ENCODE data around the gene NAGPA. TPM values are rescaled to one million over a fixed set of nuclear protein-coding genes. Genes with fewer than 3 reads are reported as not detected.
"Not testable (repeated sequence)": the region's sequence is repeated elsewhere in the genome, so short reads cannot be mapped to it uniquely, and the experiment has no call there.

Gene NAGPA
- total RNA-seq, 3 donors from 2014 or later = 21.5 to 34.7 (median 24.9) TPM

- peak in 2 of 3 donors; percentile 40 to 62 for DNase-seq
These were observed 22.6 kb upstream of the NAGPA start for GRCh38 chr16:5056352-5056751.

GRCh38 chr16:5054876-5055865 is 21.4 kb upstream of the NAGPA start:
- ATAC-seq = no peak
- intact Hi-C loops (cut with DNase I, micrococcal nuclease) = no loop called here

More at GRCh38 chr16:5056352-5056751, 22.6 kb upstream of the NAGPA start:
- H3K4me1 ChIP-seq (ENCODE audit: low read depth) = no peaks in the 10 kb centered on the region
- intact Hi-C loops (cut with DNase I, micrococcal nuclease) = no loop called here
- peak; percentile 17 for TF ChIP-seq CTCF (IDR thresholded peaks at IDR 0.05)
- H3K36me3 ChIP-seq (ENCODE audit: low read depth) = no peaks in the 10 kb centered on the region
- H3K4me3 ChIP-seq = no peak overlapping the region
- peak; percentile 83 for ATAC-seq
- H3K9me3 ChIP-seq = no peaks in the 10 kb centered on the region

GRCh38 chr16:5046914-5047313 is 13.2 kb upstream of the NAGPA start:
- no peaks in the 10 kb centered on the region for H3K9me3 ChIP-seq
- DNase-seq = no peak
- no peak for ATAC-seq
- intact Hi-C loops (cut with DNase I, micrococcal nuclease) = no loop called here
- no peaks in the 10 kb centered on the region for H3K4me1 ChIP-seq (ENCODE audit: low read depth)
- no peak for TF ChIP-seq CTCF (IDR thresholded peaks at IDR 0.05)
- H3K36me3 ChIP-seq (ENCODE audit: low read depth) = no peaks in the 10 kb centered on the region
- H3K4me3 ChIP-seq = no peak overlapping the region

More at GRCh38 chr16:5054876-5055865, 21.4 kb upstream of the NAGPA start:
- Histone ChIP-seq H3K9me3 (no peaks in the 10 kb centered on the region), H3K4me3 (no peak overlapping the region), H3K36me3 (ENCODE audit: low read depth) (no peaks in the 10 kb centered on the region), H3K4me1 (ENCODE audit: low read depth) (no peaks in the 10 kb centered on the region)
- no peak for TF ChIP-seq CTCF (IDR thresholded peaks at IDR 0.05)
- no peak for DNase-seq

- ATAC-seq (no peak), DNase-seq (no peak)
- intact Hi-C loops (cut with DNase I, micrococcal nuclease) = no loop called here
- Histone ChIP-seq H3K4me1 (ENCODE audit: low read depth) (no peaks in the 10 kb centered on the region), H3K9me3 (no peaks in the 10 kb centered on the region), H3K4me3 (no peak overlapping the region), H3K36me3 (ENCODE audit: low read depth) (no peaks in the 10 kb centered on the region)
- TF ChIP-seq CTCF (IDR thresholded peaks at IDR 0.05) = no peak
These were observed 11.9 kb upstream of the NAGPA start for GRCh38 chr16:5045499-5046115.

GRCh38 chr16:5044581-5044980 is 10.8 kb upstream of the NAGPA start:
- intact Hi-C loops (cut with DNase I, micrococcal nuclease); H3K36me3 ChIP-seq (ENCODE audit: low read depth); H3K4me3 ChIP-seq; DNase-seq; H3K9me3 ChIP-seq; H3K4me1 ChIP-seq (ENCODE audit: low read depth); ATAC-seq: not testable (repeated sequence)

GRCh38 chr16:5044011-5044540 is 10.3 kb upstream of the NAGPA start:
- no peak for DNase-seq
- no peak for ATAC-seq
- H3K4me1 ChIP-seq (ENCODE audit: low read depth) = no peaks in the 10 kb centered on the region
- intact Hi-C loops (cut with DNase I, micrococcal nuclease) = no loop called here
- no peaks in the 10 kb centered on the region for H3K36me3 ChIP-seq (ENCODE audit: low read depth)
- H3K4me3 ChIP-seq = no peak overlapping the region
- TF ChIP-seq CTCF (IDR thresholded peaks at IDR 0.05) = no peak
- no peaks in the 10 kb centered on the region for H3K9me3 ChIP-seq
